Stimulated activated CD4-positive, alpha-beta T cell treated with anti-CD3 and anti-CD28 coated beads, Interleukin-15, amount 100 ng/mL, for 1 hour (primary cell): ENCODE results near the gene FAIM.
"Not testable (repeated sequence)": the region's sequence is repeated elsewhere in the genome, so short reads cannot be mapped to it uniquely, and the experiment has no call there.

Experiments
- DNase-seq, 2 donors: peaks; one replicate each; pipeline ENCODE4 v3.0.0-alpha.2; 2020; ENCODE audit warnings: low read depth in 1 of 2, low spot score in 1 of 2

Gene FAIM

DNA sequence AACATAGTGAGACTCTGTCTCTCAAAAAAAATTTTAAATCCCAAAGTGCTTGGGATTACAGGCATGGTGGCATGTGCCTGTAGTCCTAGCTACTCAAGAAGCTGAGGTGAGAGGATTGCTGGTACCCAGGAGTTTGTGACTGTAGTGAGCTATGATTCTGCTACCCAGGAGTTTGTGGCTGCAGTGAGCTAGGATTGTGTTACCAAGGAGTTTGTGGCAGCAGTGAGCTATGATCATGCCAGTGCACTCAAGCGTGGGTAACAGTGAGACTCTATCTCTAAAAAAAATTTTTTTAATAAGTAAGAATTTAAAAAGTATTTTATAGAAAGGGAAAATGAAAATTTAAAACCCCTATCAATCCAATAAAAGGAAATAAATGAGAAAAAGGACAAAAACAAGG is 69.5 kb downstream of the FAIM start:
- no peak for DNase-seq

DNA sequence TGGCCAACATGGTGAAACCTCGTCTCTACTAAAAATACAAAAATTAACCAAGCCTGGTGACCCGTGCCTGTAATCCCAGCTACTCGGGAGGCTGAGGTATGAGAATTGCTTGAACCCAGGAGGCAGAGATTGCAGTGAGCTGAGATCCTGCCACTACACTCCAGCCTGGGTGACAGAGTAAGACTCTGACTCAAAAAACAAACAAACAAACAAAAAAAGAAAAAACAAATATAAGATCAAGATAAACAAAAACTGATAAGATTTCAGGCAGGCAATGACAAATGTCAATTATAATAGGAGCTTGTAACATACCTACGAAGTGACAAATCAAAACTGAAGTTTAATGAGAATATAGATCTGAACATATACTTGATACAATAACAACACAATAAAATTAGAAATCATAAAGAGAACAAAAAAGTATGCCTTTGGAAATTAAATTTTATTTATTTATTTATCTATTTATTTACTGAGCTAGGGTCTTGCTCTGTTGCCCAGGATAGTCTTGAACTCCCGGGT is 70.4 kb downstream of the FAIM start:
- no peak for DNase-seq

DNA sequence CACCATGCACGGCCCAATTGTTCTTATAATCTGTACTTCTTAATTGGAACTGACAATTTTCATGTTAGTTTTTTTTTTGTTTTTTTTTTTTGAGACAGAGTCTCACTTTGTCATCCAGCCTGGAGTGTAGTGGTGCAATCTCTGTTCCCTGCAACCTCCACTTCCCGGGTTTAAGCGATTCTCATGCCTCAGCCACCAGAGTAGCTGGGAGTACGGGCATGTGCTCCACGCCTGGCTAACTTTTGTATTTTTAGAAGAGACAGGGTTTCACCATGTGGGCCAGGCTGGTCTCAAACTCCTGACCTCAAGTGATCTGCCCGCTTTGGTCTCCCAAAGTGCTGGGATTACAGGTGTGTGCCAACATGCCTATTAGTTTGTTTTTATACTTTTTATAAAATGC is 72.4 kb downstream of the FAIM start:
- DNase-seq: not testable (repeated sequence)

DNA sequence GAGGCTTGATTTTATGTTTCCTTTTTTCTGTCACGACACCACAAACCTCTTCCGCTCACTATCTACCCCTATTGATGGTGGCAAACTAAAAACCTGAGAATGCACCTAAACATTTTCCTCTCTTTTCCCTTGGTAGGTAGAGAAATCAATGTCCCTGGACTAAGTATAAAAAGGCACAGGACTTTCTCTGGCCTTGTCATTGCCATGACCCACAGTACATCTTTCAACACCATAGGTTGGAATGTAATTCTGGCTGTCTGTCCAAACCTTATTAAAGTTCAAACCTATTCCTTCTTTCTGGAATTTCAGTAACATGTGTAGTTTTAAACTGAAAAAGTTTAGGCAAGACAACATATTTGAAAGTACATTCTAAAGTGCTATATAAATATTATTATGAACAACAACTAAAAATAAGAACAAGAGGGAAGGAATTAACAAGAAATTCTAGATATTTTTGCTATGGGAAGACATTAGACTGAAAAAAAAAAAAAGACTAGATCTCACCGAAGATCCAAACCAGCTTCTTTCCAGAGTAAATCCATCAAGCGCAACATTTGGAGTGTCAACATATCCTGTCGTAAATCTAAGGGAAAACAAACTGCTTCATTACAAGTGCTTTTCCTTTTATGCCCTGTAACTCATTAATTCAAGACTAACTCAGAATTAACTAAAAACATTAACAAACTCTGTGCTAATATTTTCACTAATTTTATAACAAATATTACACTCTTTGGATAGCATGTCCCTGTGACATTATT is 73.1 kb downstream of the FAIM start:
- DNase-seq: no peak

DNA sequence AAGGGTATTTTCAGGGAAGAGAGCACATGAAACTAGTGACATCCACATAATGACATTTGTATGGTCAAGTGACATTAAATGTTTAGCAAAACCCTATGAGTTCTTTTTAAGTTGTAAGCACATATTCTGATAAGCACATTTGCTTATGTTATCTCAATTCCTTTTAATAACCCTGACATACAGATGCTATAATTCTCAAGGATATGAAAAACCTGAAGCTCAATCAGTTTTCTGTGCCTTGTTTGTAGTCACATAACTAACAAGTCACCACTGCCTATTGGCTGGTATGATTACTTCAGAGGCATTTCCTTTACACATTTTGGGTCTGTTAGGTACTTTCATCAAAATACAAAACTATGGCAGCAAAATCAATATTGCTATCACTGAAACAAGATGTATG is 74.1 kb downstream of the FAIM start:
- DNase-seq: no peak
